Epithelial cell of esophagus (primary cell): Measurements from ENCODE around the gene PIF1.

Experiments
- DNase-seq: peaks from one replicate; pipeline ENCODE4 v3.0.0; 2010; ENCODE audit warnings: low read depth
- H3K4me3 ChIP-seq: 2 replicates; pipeline ENCODE4 v1.5.1; 2011; ENCODE audit warnings: mild to moderate bottlenecking, low read length, control low read depth
- CTCF ChIP-seq: IDR thresholded peaks from 2 replicates; pipeline ENCODE4 v1.5.1; 2011; ENCODE audit warnings: low read depth, mild to moderate bottlenecking, low read length, control low read depth, inconsistent platforms; ENCODE audit not compliant: insufficient read depth; ENCODE audit errors: missing control alignments

The PIF1 gene

GRCh38 chr15:64842986-64843561 is 17.6 kb upstream of the PIF1 start:
- H3K4me3 ChIP-seq, result peak overlapping the region; percentile 81
- no peak for TF ChIP-seq CTCF
- no peak for DNase-seq

DNA sequence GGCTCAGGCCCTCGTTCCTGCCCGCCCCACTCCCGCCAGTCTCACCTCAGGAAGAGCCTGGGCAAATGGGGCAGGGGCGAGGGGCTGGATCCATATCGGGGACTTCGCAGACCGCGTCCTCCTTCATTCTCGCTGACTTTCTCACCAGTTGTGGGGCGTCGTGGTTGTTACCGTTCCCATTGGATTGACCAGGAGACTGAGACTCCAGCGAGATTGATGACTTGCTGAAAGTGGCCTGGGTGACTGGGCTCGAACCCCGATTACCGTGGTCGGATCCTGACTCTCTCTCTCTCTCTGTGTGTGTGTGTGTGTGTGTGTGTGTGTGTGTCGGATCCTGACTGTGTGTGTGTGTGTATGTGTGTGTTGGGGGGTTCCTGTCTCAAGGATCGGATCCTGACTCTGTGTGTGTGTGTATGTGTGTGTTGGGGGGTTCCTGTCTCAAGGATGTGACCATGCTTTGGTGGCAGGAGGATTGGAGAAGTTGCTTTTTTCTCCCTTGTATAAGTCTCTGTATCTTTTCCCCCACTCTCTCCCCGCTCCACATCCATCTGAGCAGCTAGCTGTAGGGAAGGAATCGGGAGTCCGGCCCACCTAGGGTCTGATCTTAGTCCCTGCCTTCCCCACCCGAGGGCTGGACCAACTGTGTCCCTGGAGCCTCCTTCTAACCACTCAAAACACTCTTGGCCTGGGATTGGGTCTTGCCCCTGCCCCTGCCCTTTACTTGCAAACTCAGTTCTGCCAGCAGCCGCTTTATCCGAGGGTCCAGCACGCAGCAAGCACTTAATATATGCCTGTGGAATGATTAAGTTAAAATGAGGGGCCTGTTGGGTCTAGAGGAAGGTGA is 16.9 kb upstream of the PIF1 start:
- H3K4me3 ChIP-seq, result peak overlapping the region; percentile 81
- TF ChIP-seq CTCF, result no peak
- DNase-seq, result peak; percentile 29

DNA sequence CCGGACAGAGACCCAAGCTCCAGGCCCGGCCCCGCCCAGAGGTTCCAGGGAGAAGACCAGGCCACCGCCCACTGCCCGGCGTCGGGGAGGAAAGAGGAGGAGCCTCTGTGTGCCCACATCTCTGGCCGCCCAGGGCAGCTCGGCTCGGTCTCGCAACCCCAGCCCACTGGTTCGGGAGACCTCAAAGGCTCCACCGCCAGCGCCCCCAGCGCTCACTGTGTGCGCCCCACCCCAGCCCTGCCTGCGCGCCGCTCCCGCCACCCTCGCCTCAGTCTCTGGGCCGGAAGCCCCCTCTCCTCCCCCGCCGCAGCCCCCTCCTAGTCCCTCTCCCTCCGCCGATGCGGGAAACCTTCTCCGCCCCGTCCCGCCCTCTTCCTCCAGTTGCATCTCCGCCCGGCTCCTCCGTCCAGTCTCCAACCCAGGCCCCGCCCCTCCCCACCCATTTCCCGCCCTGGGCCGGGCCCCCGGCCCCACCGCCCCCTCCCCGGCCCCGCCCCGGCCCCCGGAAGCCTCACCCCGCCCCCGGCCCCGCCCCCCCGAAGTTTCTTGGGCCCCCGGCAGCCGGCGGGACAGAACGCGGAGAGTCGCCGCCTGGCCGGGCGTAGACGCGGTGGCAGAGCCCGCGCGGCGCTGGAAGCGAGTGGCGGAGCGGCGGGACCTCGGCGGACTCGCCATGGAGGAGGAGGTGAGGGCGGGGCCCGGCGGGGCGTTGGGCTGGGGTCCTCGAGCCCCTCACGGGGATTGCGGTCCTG is 16.1 kb upstream of the PIF1 start, which contains the start of gene PLEKHO2:
Gene PLEKHO2 (plus strand): TSS at position 572 of the 752 bp plus-strand sequence. CDS start 102 bp downstream, at position 674.
- H3K4me3 ChIP-seq, result peak within 1 kb of the TSS; percentile 81
- DNase-seq, result peak; percentile 90
- no peak for TF ChIP-seq CTCF

- peak overlapping the region; percentile 55 for H3K4me3 ChIP-seq
- TF ChIP-seq CTCF, result no peak
- no peak for DNase-seq
Observed at GRCh38 chr15:64841060-64841343, 15.6 kb upstream of the PIF1 start.

DNA sequence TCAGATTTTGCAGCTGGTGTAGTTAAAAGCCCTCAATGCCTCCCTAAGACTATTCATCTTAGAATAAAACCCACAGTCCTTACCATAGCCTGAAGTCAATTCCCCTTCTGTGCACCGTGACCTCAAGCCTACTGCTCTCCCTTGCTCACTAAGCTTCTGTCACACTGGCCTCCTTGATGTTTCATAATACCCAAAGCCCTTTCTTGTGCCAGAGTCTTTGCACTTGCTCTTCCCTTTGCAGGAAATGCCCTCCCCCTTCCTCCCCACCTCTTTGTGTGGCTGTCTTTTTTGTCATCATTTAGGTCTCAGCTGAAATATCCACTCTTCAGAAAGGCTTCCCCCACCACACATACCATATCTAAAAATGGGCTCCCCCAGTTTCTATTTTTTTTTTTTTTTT is 12.1 kb upstream of the PIF1 start:
- no peak for TF ChIP-seq CTCF
- H3K4me3 ChIP-seq, result no peak overlapping the region
- DNase-seq, result no peak

- TF ChIP-seq CTCF, result no peak
- DNase-seq, result no peak
- no peak overlapping the region for H3K4me3 ChIP-seq
Observed at GRCh38 chr15:64836023-64836536, 10.6 kb upstream of the PIF1 start.
